ENCODE results near the gene GPRC5D.

Gene GPRC5D

DNA sequence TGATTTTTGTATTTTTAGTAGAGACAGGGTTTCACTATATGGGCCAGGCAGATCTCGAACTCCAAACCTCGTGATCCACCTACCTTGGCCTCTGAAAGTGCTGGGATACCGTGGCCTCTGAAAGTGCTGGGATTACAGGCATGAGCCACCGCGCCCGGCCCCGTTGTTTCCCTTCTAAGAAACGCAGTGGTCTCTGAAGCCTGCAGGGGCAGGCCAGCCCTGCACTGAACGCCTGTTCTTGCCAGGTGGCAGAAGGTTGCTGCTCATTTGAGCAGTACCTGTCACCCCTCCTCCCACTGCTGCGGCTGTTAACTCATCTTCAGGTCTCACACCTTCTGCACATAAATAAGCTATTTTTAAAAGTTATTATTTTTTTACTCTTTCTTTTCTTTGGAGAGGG, 36.3 kb downstream of the GPRC5D start:
- TF ChIP-seq CTCF (IDR thresholded peaks at IDR 0.05; ENCODE audit: insufficient read depth, low read depth, low read length, missing control alignments): no peak
- no peak for DNase-seq (ENCODE audit: low read depth)
- H3K4me3 ChIP-seq (ENCODE audit: low read depth, low read length): no peak overlapping the region

- no peak for DNase-seq (ENCODE audit: low read depth)
- TF ChIP-seq CTCF (IDR thresholded peaks at IDR 0.05; ENCODE audit: insufficient read depth, low read depth, low read length, missing control alignments): no peak
- H3K4me3 ChIP-seq (ENCODE audit: low read depth, low read length): no peak overlapping the region
These were observed 39.3 kb downstream of the GPRC5D start for GRCh38 chr12:12912711-12913110.

- TF ChIP-seq CTCF (IDR thresholded peaks at IDR 0.05; ENCODE audit: insufficient read depth, low read depth, low read length, missing control alignments): no peak
- H3K4me3 ChIP-seq (ENCODE audit: low read depth, low read length): no peak overlapping the region
- no peak for DNase-seq (ENCODE audit: low read depth)
These were observed 42.0 kb downstream of the GPRC5D start for GRCh38 chr12:12909995-12910420.

GRCh38 chr12:12909228-12909994, 42.6 kb downstream of the GPRC5D start:
- TF ChIP-seq CTCF (IDR thresholded peaks at IDR 0.05; ENCODE audit: insufficient read depth, low read depth, low read length, missing control alignments): no peak
- DNase-seq (ENCODE audit: low read depth): peak; percentile 27
- no peak overlapping the region for H3K4me3 ChIP-seq (ENCODE audit: low read depth, low read length)

- no peak overlapping the region for H3K4me3 ChIP-seq (ENCODE audit: low read depth, low read length)
- DNase-seq (ENCODE audit: low read depth): no peak
- TF ChIP-seq CTCF (IDR thresholded peaks at IDR 0.05; ENCODE audit: insufficient read depth, low read depth, low read length, missing control alignments): no peak
These were observed 43.3 kb downstream of the GPRC5D start for GRCh38 chr12:12908711-12909110.

- no peak for DNase-seq (ENCODE audit: low read depth)
- H3K4me3 ChIP-seq (ENCODE audit: low read depth, low read length): no peak overlapping the region
- TF ChIP-seq CTCF (IDR thresholded peaks at IDR 0.05; ENCODE audit: insufficient read depth, low read depth, low read length, missing control alignments): no peak
These were observed 43.7 kb downstream of the GPRC5D start for GRCh38 chr12:12908252-12908651.

- DNase-seq (ENCODE audit: low read depth): no peak
- no peak for TF ChIP-seq CTCF (IDR thresholded peaks at IDR 0.05; ENCODE audit: insufficient read depth, low read depth, low read length, missing control alignments)
- H3K4me3 ChIP-seq (ENCODE audit: low read depth, low read length): no peak overlapping the region
These were observed 44.4 kb downstream of the GPRC5D start for GRCh38 chr12:12907552-12907951.
